Mesenchymal stem cell (in vitro differentiated cells and primary cell): Measurements from ENCODE around the gene HECTD4.
"Not testable (repeated sequence)": the region's sequence is repeated elsewhere in the genome, so short reads cannot be mapped to it uniquely, and the experiment has no call there.

Source experiments
- DNase-seq: peaks from one replicate; pipeline ENCODE4 v3.0.0-alpha.2; 2013
- H2AFZ ChIP-seq: one replicate; pipeline ENCODE4 v1.6.1; 2013; ENCODE audit warnings: low read depth, mild to moderate bottlenecking, control low read depth, inconsistent platforms, low read length, moderate library complexity
- H2AK5ac ChIP-seq: 2 replicates; pipeline ENCODE4 v1.6.1; 2013; ENCODE audit warnings: low read length, moderate library complexity, mild to moderate bottlenecking, inconsistent platforms; ENCODE audit not compliant: severe bottlenecking
- H2BK120ac ChIP-seq: one replicate; pipeline ENCODE4 v1.6.1; 2013; ENCODE audit warnings: low read depth, mild to moderate bottlenecking, inconsistent platforms, low read length, moderate library complexity
- H2BK12ac ChIP-seq, 2 experiments: one replicate each; pipeline ENCODE4 v1.6.1; 2013; ENCODE audit warnings: inconsistent platforms in 2 of 2, low read length in 2 of 2, mild to moderate bottlenecking in 2 of 2, moderate library complexity in 2 of 2, control low read depth in 1 of 2
- H2BK15ac ChIP-seq: one replicate; pipeline ENCODE4 v1.6.1; 2013; ENCODE audit warnings: mild to moderate bottlenecking, low read depth, inconsistent platforms; ENCODE audit not compliant: poor library complexity, severe bottlenecking
- H2BK5ac ChIP-seq: 2 replicates; pipeline ENCODE4 v1.6.1; 2013; ENCODE audit warnings: low read depth, mild to moderate bottlenecking, low read length, control low read depth, inconsistent platforms; ENCODE audit not compliant: poor library complexity, severe bottlenecking
- H3K14ac ChIP-seq, 2 experiments: one replicate each; pipeline ENCODE4 v1.6.1; 2013; ENCODE audit warnings: inconsistent platforms in 2 of 2, low read length in 2 of 2, control low read depth in 1 of 2, mild to moderate bottlenecking in 1 of 2, moderate library complexity in 1 of 2
- H3K18ac ChIP-seq, 2 experiments: one replicate each; pipeline ENCODE4 v1.6.1; 2013; ENCODE audit warnings: inconsistent platforms in 2 of 2, low read length in 2 of 2, control low read depth in 1 of 2, low read depth in 1 of 2, mild to moderate bottlenecking in 1 of 2
- H3K23ac ChIP-seq, 2 experiments: one replicate each; pipeline ENCODE4 v1.6.1; 2013; ENCODE audit warnings: inconsistent platforms in 2 of 2, low read length in 2 of 2, mild to moderate bottlenecking in 2 of 2, moderate library complexity in 2 of 2, control low read depth in 1 of 2
- H3K27ac ChIP-seq: 2 replicates; pipeline ENCODE4 v1.5.1; 2013; ENCODE audit warnings: mild to moderate bottlenecking, moderate library complexity, low read length, control low read depth, inconsistent platforms; ENCODE audit not compliant: poor library complexity, severe bottlenecking
- H3K27me3 ChIP-seq, 2 experiments: 2 replicates each; pipeline versions ENCODE4 v1.6.1 to v1.7.0; 2013; ENCODE audit warnings: low read length in 2 of 2, mild to moderate bottlenecking in 2 of 2, moderate library complexity in 2 of 2, control low read depth in 1 of 2, inconsistent platforms in 1 of 2; ENCODE audit not compliant: control insufficient read depth in 1 of 2, insufficient read depth in 1 of 2
- H3K36me3 ChIP-seq, 2 experiments: 2 replicates each; pipeline versions ENCODE4 v1.6.1 to v1.7.0; 2013; ENCODE audit warnings: low read length in 2 of 2, control low read depth in 1 of 2, inconsistent platforms in 1 of 2, low read depth in 1 of 2, mild to moderate bottlenecking in 1 of 2; ENCODE audit not compliant: insufficient read depth in 2 of 2, control insufficient read depth in 1 of 2
- H3K4ac ChIP-seq, 2 experiments: one replicate each; pipeline ENCODE4 v1.6.1; 2013; ENCODE audit warnings: inconsistent platforms in 2 of 2, low read length in 2 of 2, mild to moderate bottlenecking in 2 of 2, moderate library complexity in 2 of 2, control low read depth in 1 of 2, low read depth in 1 of 2
- H3K4me1 ChIP-seq: 2 replicates; pipeline ENCODE4 v1.6.1; 2013; ENCODE audit warnings: low read depth, low read length, control low read depth; ENCODE audit not compliant: control insufficient read depth, insufficient read depth
- H3K4me2 ChIP-seq: 2 replicates; pipeline ENCODE4 v1.6.1; 2013; ENCODE audit warnings: low read length, mild to moderate bottlenecking, inconsistent platforms; ENCODE audit not compliant: poor library complexity, severe bottlenecking
- H3K4me3 ChIP-seq, 2 experiments: 2 replicates each; pipeline versions ENCODE4 v1.5.1 to v1.7.0; 2013; ENCODE audit warnings: low read length in 2 of 2, mild to moderate bottlenecking in 2 of 2, control low read depth in 1 of 2, low read depth in 1 of 2; ENCODE audit not compliant: insufficient read depth in 1 of 2
- H3K79me1 ChIP-seq: replicated peaks from 2 replicates; pipeline ENCODE4 v1.6.1; 2013; ENCODE audit warnings: mild to moderate bottlenecking, control low read depth, low read length, inconsistent platforms; ENCODE audit not compliant: poor library complexity, severe bottlenecking
- H3K9ac ChIP-seq: 2 replicates; pipeline ENCODE4 v1.7.0; 2013; ENCODE audit warnings: mild to moderate bottlenecking, low read length, moderate library complexity
- H3K9me3 ChIP-seq: 2 replicates; pipeline ENCODE4 v1.7.0; 2013; ENCODE audit warnings: mild to moderate bottlenecking, low read length; ENCODE audit not compliant: control insufficient read depth
- H4K8ac ChIP-seq: one replicate; pipeline ENCODE4 v1.6.1; 2013; ENCODE audit warnings: inconsistent platforms, mild to moderate bottlenecking, low read length, moderate library complexity
- H4K91ac ChIP-seq: one replicate; pipeline ENCODE4 v1.6.1; 2013; ENCODE audit warnings: mild to moderate bottlenecking, low read length, inconsistent platforms
- WGBS: methylation state at CpG from one replicate; pipeline ENCODE4 v1.1.7; 2013; ENCODE audit warnings: mixed read lengths; 5-methylcytosine and 5-hydroxymethylcytosine counted together

HECTD4 gene

GRCh38 chr12:112158461-112159145 lies 223.6 kb downstream of the HECTD4 start:
- not testable (repeated sequence) for H2BK120ac ChIP-seq, H2AFZ ChIP-seq, DNase-seq, H2BK15ac ChIP-seq, H3K4me1 ChIP-seq, H3K79me1 ChIP-seq, H3K27ac ChIP-seq, H3K27me3 ChIP-seq, H3K23ac ChIP-seq, H3K18ac ChIP-seq, H2BK12ac ChIP-seq, H3K4me2 ChIP-seq, H3K4me3 ChIP-seq, H2BK5ac ChIP-seq, H3K9ac ChIP-seq, H4K91ac ChIP-seq, H2AK5ac ChIP-seq, H4K8ac ChIP-seq, H3K9me3 ChIP-seq, H3K14ac ChIP-seq, H3K4ac ChIP-seq
- WGBS = 98% methylated on average over 11 of the region's 11 CpGs
- peaks cover 55 to 62% of the 10 kb centered on the region in 2 experiments for H3K36me3 ChIP-seq

GRCh38 chr12:112153893-112154219 lies 228.4 kb downstream of the HECTD4 start:
- Histone ChIP-seq H3K9ac (no peak overlapping the region), H2BK5ac (no peak overlapping the region), H3K79me1 (peaks cover 9% of the 10 kb centered on the region), H2AFZ (no peak overlapping the region), H3K18ac (no peak overlapping the region), H2BK120ac (no peak overlapping the region), H3K4me3 (no peak overlapping the region), H2AK5ac (no peak overlapping the region), H3K27me3 (no peaks in the 10 kb centered on the region), H3K23ac (no peak overlapping the region), H3K36me3 (peaks cover 55 to 65% of the 10 kb centered on the region in 2 experiments), H3K27ac (no peak overlapping the region), H3K4me2 (no peak overlapping the region), H3K9me3 (no peaks in the 10 kb centered on the region), H4K91ac (no peak overlapping the region), H3K4me1 (peaks cover 2% of the 10 kb centered on the region), H2BK15ac (no peak overlapping the region), H3K4ac (no peak overlapping the region), H2BK12ac (no peak overlapping the region), H4K8ac (no peak overlapping the region), H3K14ac (no peak overlapping the region)
- DNase-seq = no peak
- 95% methylated on average over 6 of the region's 8 CpGs for WGBS

GRCh38 chr12:112153181-112153892 lies 228.9 kb downstream of the HECTD4 start:
- H2BK120ac ChIP-seq = no peak overlapping the region
- H3K18ac ChIP-seq = no peak overlapping the region
- H2AFZ ChIP-seq = no peak overlapping the region
- no peak overlapping the region for H3K4ac ChIP-seq
- no peak overlapping the region for H2BK5ac ChIP-seq
- H3K79me1 ChIP-seq = peaks cover 9% of the 10 kb centered on the region
- no peak overlapping the region for H3K23ac ChIP-seq
- H3K4me1 ChIP-seq = peaks cover 2% of the 10 kb centered on the region
- H3K4me2 ChIP-seq = no peak overlapping the region
- H4K8ac ChIP-seq = no peak overlapping the region
- H3K14ac ChIP-seq = no peak overlapping the region
- 94% methylated on average over 11 of the region's 11 CpGs for WGBS
- no peak overlapping the region for H3K27ac ChIP-seq
- no peak overlapping the region for H2BK12ac ChIP-seq
- peaks cover 52 to 66% of the 10 kb centered on the region in 2 experiments for H3K36me3 ChIP-seq
- H2AK5ac ChIP-seq = no peak overlapping the region
- H3K9ac ChIP-seq = no peak overlapping the region
- DNase-seq = no peak
- H4K91ac ChIP-seq = no peak overlapping the region
- no peak overlapping the region for H2BK15ac ChIP-seq
- no peaks in the 10 kb centered on the region for H3K9me3 ChIP-seq
- H3K27me3 ChIP-seq = no peaks in the 10 kb centered on the region
- no peak overlapping the region for H3K4me3 ChIP-seq

GRCh38 chr12:112151766-112152541 lies 230.3 kb downstream of the HECTD4 start:
- DNase-seq = no peak
- peaks cover 57 to 71% of the 10 kb centered on the region in 2 experiments for H3K36me3 ChIP-seq
- no peak overlapping the region for H2BK12ac ChIP-seq
- no peaks in the 10 kb centered on the region for H3K27me3 ChIP-seq
- H2AK5ac ChIP-seq = no peak overlapping the region
- H3K4me3 ChIP-seq = no peak overlapping the region
- H4K91ac ChIP-seq = no peak overlapping the region
- peaks cover 6% of the 10 kb centered on the region for H3K4me1 ChIP-seq
- no peak overlapping the region for H3K4me2 ChIP-seq
- no peak overlapping the region for H3K4ac ChIP-seq
- no peak overlapping the region for H4K8ac ChIP-seq
- 95% methylated on average over 9 of the region's 11 CpGs for WGBS
- H3K27ac ChIP-seq = no peak overlapping the region
- no peak overlapping the region for H2AFZ ChIP-seq
- no peaks in the 10 kb centered on the region for H3K9me3 ChIP-seq
- H2BK5ac ChIP-seq = no peak overlapping the region
- no peak overlapping the region for H3K9ac ChIP-seq
- no peak overlapping the region for H3K23ac ChIP-seq
- H2BK120ac ChIP-seq = no peak overlapping the region
- no peak overlapping the region for H3K18ac ChIP-seq
- H3K14ac ChIP-seq = no peak overlapping the region
- H3K79me1 ChIP-seq = peaks cover 9% of the 10 kb centered on the region
- no peak overlapping the region for H2BK15ac ChIP-seq
